ENCODE measurements around the gene PTPRN2.

PTPRN2 gene

DNA sequence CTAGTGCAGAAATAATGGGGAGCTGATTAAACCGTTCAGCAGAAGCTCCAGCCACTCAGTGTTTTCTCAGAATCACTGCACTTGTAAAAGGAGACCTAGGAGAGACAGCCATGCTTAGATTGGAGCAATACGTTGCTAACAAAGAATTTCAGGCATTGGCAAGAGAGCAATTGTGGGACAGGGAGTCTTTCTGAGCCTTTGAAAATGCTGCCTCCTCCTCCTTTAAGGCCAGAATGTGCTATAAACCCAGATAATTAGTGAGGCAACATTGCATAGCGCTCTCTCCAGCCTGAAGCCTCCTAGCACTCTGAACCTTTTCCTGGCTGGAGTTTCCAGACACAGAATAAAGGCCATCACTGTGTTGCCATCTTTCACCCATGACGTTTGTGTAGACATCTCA, 18.5 kb upstream of the PTPRN2 start:
- POLR2A ChIA-PET, result no interaction called here

DNA sequence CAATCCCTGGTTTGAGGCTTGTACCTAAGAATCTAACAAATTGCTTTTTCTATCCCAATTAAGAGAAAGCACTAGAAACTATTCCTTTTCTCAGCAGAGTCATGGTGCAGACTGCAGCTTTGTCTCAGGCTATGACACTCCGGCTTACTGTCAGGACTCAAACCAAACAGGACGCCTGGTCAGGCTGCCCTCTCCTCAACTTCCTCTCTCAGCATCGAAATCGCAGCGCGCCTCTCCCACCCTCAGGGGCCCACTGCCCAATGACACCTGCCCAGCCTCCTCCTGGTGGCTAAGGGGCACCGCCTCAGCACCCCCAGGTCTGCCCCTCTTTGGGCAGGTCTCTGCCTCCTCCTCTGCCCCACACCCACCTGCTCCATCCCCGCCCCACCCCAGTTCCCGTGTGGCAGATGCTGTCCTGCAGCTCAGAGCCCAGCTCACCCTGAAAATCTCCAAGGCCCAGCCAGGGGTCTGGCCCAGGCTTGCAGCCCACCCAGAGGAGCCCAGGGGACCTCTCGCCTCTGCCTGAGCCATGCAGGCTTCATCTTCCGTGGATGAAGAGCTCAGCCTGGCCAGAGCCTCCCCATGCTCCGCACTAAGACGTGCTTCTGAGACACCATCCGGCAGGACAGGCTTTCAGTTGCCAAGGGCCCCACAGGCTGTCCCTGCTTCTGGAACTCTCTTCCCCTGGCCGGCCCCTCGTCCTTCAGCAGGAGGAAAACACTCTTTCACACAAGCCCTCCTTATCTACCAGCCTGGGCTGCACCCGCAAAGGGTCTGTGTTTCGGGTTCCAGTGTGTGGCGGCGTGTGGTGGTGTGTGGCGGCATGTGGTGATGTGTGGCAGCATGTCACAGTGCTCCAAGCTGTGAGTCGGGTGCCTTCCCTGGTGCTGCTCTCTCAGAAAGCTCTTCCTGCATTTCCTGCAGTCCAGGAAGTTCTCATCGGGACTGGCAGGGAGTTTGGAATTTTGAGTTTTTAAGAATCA, 16.4 kb upstream of the PTPRN2 start:
- ChIA-PET POLR2A (no interaction called here), CTCF (no interaction called here)
- TF ChIP-seq LEF1 (IDR thresholded peaks at IDR 0.05; ENCODE audit: borderline replicate concordance) (no peak), FOXA1 (IDR thresholded peaks at IDR 0.05) (no peak), SUZ12 (IDR thresholded peaks at IDR 0.05) (no peak), FOXM1 (IDR thresholded peaks at IDR 0.05; ENCODE audit: borderline replicate concordance) (no peak), ARNT (IDR thresholded peaks at IDR 0.05) (no peak), SP1 (IDR thresholded peaks at IDR 0.05) (no peak), BHLHE40 (IDR thresholded peaks at IDR 0.05; ENCODE audit: borderline replicate concordance) (no peak), ELF4 (IDR thresholded peaks at IDR 0.05) (no peak), HDGF (IDR thresholded peaks at IDR 0.05; ENCODE audit: borderline replicate concordance) (no peak), FOXK2 (IDR thresholded peaks at IDR 0.05) (no peak), ZNF384 (IDR thresholded peaks at IDR 0.05) (no peak), NFRKB (IDR thresholded peaks at IDR 0.05) (no peak), TARDBP (IDR thresholded peaks at IDR 0.05) (no peak), CTBP1 (IDR thresholded peaks at IDR 0.05; ENCODE audit: borderline replicate concordance) (no peak), L3MBTL2 (conservative IDR thresholded peaks at IDR 0.05) (no peak)
- TF ChIP-seq, protein P1, sequence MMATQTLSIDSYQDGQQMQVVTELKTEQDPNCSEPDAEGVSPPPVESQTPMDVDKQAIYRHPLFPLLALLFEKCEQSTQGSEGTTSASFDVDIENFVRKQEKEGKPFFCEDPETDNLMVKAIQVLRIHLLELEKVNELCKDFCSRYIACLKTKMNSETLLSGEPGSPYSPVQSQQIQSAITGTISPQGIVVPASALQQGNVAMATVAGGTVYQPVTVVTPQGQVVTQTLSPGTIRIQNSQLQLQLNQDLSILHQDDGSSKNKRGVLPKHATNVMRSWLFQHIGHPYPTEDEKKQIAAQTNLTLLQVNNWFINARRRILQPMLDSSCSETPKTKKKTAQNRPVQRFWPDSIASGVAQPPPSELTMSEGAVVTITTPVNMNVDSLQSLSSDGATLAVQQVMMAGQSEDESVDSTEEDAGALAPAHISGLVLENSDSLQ (IDR thresholded peaks at IDR 0.05), result no peak
- no peak for DNase-seq (ENCODE audit: extremely low spot score)

More for the DNA sequence above, 18.5 kb upstream of the PTPRN2 start:
- no peak for TF ChIP-seq NFRKB (IDR thresholded peaks at IDR 0.05)
- TF ChIP-seq HDGF (IDR thresholded peaks at IDR 0.05; ENCODE audit: borderline replicate concordance), result no peak
- TF ChIP-seq FOXA1 (IDR thresholded peaks at IDR 0.05), result no peak
- no peak for TF ChIP-seq LEF1 (IDR thresholded peaks at IDR 0.05; ENCODE audit: borderline replicate concordance)
- TF ChIP-seq, protein P1 (IDR thresholded peaks at IDR 0.05), result no peak
- no peak for TF ChIP-seq SUZ12 (IDR thresholded peaks at IDR 0.05)
- no peak for TF ChIP-seq ELF4 (IDR thresholded peaks at IDR 0.05)
- no peak for TF ChIP-seq L3MBTL2 (conservative IDR thresholded peaks at IDR 0.05)
- TF ChIP-seq SP1 (IDR thresholded peaks at IDR 0.05), result no peak
- no peak for TF ChIP-seq FOXM1 (IDR thresholded peaks at IDR 0.05; ENCODE audit: borderline replicate concordance)
- TF ChIP-seq ZNF384 (IDR thresholded peaks at IDR 0.05), result no peak
- no peak for TF ChIP-seq TARDBP (IDR thresholded peaks at IDR 0.05)
- no peak for TF ChIP-seq FOXK2 (IDR thresholded peaks at IDR 0.05)
- TF ChIP-seq CTBP1 (IDR thresholded peaks at IDR 0.05; ENCODE audit: borderline replicate concordance), result no peak
- TF ChIP-seq ARNT (IDR thresholded peaks at IDR 0.05), result no peak
- TF ChIP-seq BHLHE40 (IDR thresholded peaks at IDR 0.05; ENCODE audit: borderline replicate concordance), result no peak
- no peak for DNase-seq (ENCODE audit: extremely low spot score)
- CTCF ChIA-PET, result no interaction called here

DNA sequence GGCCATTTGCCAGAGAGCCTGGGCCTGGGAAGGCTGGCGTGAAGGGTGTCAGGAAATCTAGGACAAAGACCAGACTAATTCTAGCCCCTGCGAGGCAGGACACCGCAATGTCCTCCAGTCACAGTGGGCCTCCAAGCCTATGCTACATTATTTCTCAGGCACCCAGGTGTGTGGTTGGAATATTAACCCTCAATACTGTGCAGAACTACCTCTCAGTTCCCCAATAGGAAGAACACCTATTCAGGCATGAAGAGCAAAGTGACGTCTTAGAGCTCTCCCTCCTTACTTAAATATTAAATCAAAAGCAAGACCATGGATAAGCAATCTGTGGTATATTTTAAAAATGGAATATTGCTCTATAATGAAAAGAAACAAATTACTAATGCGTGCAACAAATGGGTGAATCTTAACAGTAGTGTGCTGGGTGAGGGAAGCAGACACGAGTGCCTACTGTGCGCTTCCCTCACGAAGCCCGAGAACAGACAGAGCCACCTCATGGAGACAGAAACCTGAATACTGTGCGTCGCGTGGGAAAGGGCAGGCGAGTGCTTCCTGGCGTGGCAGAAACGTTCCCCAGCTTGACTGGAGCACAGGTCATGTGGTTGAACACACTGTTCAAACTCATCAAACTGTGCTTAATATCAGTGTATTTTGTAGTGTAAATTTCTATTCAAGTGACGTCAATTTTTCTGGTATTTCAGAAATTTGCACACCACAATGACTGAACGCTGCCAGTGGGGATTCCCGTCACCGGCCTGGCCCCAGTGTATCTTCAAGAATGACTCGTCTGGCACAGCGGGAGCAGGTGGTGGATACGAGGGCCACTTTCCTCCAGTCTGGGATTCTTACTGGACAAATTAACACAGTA, 15.5 kb upstream of the PTPRN2 start:
- TF ChIP-seq FOXA1 (IDR thresholded peaks at IDR 0.05), result no peak
- TF ChIP-seq SP1 (IDR thresholded peaks at IDR 0.05), result no peak
- TF ChIP-seq CTBP1 (IDR thresholded peaks at IDR 0.05; ENCODE audit: borderline replicate concordance), result no peak
- DNase-seq (ENCODE audit: extremely low spot score), result no peak
- POLR2A ChIA-PET, result no interaction called here
- CTCF ChIA-PET, result interaction anchor here (0.7 kb wide), 1 partner anchor 1602 kb away, joined by 3 read pairs; no protein-coding TSS in a partner anchor

DNA sequence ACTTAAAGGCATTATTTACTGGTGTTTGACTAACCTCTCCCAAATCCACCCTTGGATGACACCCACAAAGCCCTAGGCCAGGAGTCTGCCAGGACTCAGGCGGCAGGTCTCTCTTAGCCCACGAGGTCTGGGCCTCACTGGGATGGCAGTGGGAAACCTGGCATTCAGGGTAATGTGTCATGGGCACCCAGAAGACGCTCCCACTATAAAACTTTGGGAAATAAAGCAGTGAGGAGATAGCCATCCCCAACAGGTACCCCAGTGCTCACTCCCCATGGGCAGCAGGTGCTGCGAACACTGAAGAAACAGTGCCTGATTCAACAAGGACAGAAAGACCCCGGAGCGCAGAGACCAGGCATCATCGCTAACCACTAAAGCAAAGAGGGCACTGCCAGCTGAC, 14.4 kb upstream of the PTPRN2 start:
- DNase-seq (ENCODE audit: extremely low spot score), result no peak
- no peak for TF ChIP-seq HDGF (IDR thresholded peaks at IDR 0.05; ENCODE audit: borderline replicate concordance)
- TF ChIP-seq, protein P1 (IDR thresholded peaks at IDR 0.05), result no peak
- no peak for TF ChIP-seq FOXM1 (IDR thresholded peaks at IDR 0.05; ENCODE audit: borderline replicate concordance)
- no peak for TF ChIP-seq ZNF384 (IDR thresholded peaks at IDR 0.05)
- TF ChIP-seq FOXA1 (IDR thresholded peaks at IDR 0.05), result no peak
- no peak for TF ChIP-seq TARDBP (IDR thresholded peaks at IDR 0.05)
- no peak for TF ChIP-seq FOXK2 (IDR thresholded peaks at IDR 0.05)
- TF ChIP-seq BHLHE40 (IDR thresholded peaks at IDR 0.05; ENCODE audit: borderline replicate concordance), result no peak
- CTCF ChIA-PET, result interaction anchor here (0.7 kb wide), 1 partner anchor 1601 kb away, joined by 3 read pairs; no protein-coding TSS in a partner anchor
- POLR2A ChIA-PET, result no interaction called here

DNA sequence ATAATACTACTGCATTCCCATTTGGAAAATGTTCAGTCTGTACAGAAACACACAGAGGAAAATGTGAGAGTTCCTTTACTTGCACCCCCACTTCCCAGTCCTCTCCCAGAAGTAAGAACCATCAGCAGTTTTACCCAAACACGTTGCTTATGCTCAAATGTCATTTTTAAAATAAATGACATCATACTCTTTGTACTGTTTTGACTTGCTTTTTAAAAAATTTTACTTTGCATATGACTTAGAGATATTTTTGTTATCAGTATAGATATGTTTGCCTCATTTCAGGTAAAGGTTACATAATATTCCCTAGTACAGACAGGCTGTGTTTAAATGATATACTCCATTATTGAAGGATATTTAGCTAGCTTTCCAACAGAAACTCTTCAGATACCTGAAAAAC, 13.5 kb upstream of the PTPRN2 start:
- no peak for DNase-seq (ENCODE audit: extremely low spot score)
- TF ChIP-seq FOXM1 (IDR thresholded peaks at IDR 0.05; ENCODE audit: borderline replicate concordance), result no peak
- no peak for TF ChIP-seq NFRKB (IDR thresholded peaks at IDR 0.05)
- TF ChIP-seq ELF4 (IDR thresholded peaks at IDR 0.05), result no peak
- no peak for TF ChIP-seq SUZ12 (IDR thresholded peaks at IDR 0.05)
- no peak for TF ChIP-seq HDGF (IDR thresholded peaks at IDR 0.05; ENCODE audit: borderline replicate concordance)
- no peak for TF ChIP-seq L3MBTL2 (conservative IDR thresholded peaks at IDR 0.05)
- no peak for TF ChIP-seq ARNT (IDR thresholded peaks at IDR 0.05)
- no peak for TF ChIP-seq CTBP1 (IDR thresholded peaks at IDR 0.05; ENCODE audit: borderline replicate concordance)
- TF ChIP-seq SP1 (IDR thresholded peaks at IDR 0.05), result no peak
- TF ChIP-seq BHLHE40 (IDR thresholded peaks at IDR 0.05; ENCODE audit: borderline replicate concordance), result no peak
- TF ChIP-seq LEF1 (IDR thresholded peaks at IDR 0.05; ENCODE audit: borderline replicate concordance), result no peak
- no peak for TF ChIP-seq FOXK2 (IDR thresholded peaks at IDR 0.05)
- TF ChIP-seq, protein P1 (IDR thresholded peaks at IDR 0.05), result no peak
- TF ChIP-seq TARDBP (IDR thresholded peaks at IDR 0.05), result no peak
- no peak for TF ChIP-seq ZNF384 (IDR thresholded peaks at IDR 0.05)
- TF ChIP-seq FOXA1 (IDR thresholded peaks at IDR 0.05), result no peak
- ChIA-PET POLR2A (no interaction called here), CTCF (no interaction called here)
